ENCODE results near the gene ZP3.
"Not testable (repeated sequence)": the region's sequence is repeated elsewhere in the genome, so short reads cannot be mapped to it uniquely, and the experiment has no call there.

ZP3 gene

DNA sequence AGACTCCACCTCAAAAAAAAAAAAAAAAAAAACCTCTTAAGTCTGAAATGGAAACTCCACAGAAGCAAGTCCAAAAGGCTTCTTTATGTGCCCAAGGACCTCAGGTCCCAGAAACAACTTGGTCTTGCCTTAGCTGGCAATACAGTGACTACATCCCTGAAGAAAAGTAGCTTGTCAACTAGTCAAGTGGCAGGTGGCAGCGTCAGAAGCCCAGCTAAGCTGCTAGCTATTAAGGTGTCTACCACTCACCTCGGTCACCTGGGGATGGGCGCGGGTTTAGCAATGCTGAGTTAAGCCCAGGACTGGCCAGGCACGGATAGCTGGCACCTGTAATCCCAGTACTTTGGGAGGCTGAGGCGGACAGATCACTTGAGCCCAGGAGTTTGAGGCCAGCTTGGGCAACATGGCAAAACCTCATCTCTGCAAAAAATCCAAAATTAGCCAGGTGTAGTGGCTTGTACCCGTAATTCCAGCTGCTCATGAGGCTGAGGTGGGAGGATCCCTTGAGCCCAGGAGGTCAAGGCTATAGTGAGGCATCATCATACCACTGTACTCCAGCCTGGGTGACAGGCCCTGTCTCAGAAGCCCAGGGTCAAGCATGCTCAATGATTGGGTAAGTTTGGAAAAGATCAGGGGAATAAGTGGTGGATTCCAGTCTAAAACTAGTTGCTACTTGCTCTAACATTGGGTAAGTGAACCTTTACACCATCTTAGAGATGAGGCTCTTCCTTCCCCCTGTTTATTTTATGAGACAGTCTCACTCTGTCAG is 14.6 kb downstream of the ZP3 start:
- not testable (repeated sequence) for H3K4me3 ChIP-seq (ENCODE audit: low read depth, low read length)

- H3K4me3 ChIP-seq (ENCODE audit: low read depth, low read length) = not testable (repeated sequence)
Measured at GRCh38 chr7:76440404-76440803, 15.7 kb downstream of the ZP3 start.

DNA sequence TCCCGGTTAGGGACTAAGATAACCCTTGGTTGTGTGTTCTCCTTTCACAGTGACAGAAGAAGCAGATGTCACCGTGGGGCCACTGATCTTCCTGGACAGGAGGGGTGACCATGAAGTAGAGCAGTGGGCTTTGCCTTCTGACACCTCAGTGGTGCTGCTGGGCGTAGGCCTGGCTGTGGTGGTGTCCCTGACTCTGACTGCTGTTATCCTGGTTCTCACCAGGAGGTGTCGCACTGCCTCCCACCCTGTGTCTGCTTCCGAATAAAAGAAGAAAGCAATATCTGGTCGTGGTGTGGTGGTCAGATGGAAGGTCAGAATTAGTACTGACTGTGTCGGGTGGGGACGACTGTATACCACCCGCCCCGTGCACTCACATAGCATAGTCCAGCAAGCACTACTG is 17.0 kb downstream of the ZP3 start:
- H3K4me3 ChIP-seq (ENCODE audit: low read depth, low read length) = not testable (repeated sequence)

- not testable (repeated sequence) for H3K4me3 ChIP-seq (ENCODE audit: low read depth, low read length)
Measured at GRCh38 chr7:76442664-76443446, 18.1 kb downstream of the ZP3 start.

- not testable (repeated sequence) for H3K4me3 ChIP-seq (ENCODE audit: low read depth, low read length)
Measured at GRCh38 chr7:76443846-76444245, 19.1 kb downstream of the ZP3 start.

DNA sequence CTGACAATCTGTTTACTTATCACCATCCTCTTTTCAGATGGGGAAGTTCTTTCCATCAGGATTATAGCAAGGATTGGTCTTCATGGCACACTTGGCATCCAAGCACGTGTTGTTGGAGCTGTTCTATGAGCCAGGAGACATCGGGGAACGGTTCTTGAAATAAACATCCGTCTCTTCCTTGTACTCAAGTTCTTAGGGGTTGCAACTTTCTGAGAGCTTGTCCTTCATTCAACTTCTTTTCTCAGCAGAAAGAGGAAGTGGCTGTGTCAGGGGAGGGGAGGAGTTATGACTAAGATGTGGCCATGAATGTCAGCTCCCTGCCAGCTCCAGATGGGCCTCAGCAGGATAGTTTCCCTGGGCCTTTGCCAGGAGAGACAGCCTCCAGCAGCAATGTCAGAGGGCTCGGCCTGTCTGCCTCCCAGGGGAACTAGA is 20.8 kb downstream of the ZP3 start:
- H3K4me3 ChIP-seq (ENCODE audit: low read depth, low read length) = not testable (repeated sequence)

DNA sequence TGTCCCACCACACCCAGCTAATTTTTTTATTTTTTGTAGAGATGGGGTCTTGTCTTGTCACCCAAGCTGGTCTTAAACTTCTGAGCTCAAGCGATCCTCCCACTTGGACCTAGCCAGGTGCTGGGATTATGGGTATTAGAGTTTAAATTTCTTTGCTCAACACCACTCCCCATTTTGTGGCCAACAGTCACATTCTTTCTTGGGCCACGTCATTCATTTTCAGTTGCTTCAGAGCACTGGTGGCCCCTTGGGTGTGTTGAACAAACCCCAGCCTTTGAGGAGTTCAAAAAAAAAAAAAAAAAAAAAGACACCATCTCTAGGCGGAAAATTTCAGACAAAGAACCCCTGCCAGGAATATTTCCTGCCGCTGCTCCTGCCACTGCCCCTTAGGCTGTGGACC is 32.3 kb downstream of the ZP3 start:
- not testable (repeated sequence) for H3K4me3 ChIP-seq (ENCODE audit: low read depth, low read length)

- H3K4me3 ChIP-seq (ENCODE audit: low read depth, low read length) = not testable (repeated sequence)
Measured at GRCh38 chr7:76458504-76458903, 33.8 kb downstream of the ZP3 start.

DNA sequence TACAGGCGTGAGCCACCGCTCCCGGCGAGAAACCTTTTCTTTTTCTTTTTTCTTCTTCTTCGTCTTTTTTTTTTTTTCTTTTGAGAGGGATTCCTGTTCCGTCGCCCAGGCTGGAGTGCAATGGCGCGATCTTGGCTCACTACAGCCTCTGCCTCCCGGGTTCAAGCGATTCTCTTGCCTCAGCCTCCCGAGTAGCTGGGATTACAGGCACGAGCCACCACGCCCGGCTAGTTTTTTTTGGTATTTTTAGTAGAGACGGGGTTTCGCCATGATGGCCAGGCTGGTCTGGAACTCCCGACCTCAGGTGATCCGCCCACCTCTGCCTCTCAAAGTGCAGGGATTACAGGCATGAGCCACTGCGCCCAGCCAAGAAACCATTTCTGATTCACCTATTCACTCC is 36.0 kb downstream of the ZP3 start:
- not testable (repeated sequence) for H3K4me3 ChIP-seq (ENCODE audit: low read depth, low read length)

DNA sequence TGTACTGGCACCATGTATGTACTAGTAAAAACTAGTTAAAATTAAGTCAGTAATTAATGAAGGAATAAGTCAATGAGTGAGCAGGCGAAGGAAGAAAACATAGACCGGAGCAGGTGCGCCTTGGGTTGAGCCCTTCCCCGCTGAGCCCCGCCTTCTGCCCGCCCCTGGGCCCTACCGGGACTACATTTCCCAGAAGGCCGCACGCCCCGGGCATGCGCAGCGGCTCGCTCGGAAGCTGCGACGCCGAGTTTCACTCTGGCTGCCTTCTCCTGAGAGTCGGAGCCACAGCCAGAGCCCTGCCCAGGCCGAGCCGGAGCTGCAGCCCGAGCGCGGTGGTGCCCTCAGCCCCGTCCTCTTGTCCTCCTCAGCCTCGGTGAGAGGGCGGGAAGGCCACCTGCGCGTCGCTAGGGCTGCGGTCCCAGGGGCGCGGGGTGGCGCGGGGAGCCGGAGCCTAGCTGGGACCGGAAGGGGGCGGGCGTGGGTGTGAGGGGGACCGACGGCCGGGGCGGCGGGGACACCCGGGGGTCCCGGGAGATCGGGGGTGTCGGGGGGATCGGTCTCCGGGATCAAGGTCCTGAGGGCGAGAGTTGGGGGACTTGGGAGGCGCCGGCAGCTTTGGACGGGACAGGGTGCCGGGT is 36.8 kb downstream of the ZP3 start, which contains the start of gene DTX2:
Gene DTX2 (plus strand): TSS at position 246 of the 638 bp plus-strand sequence. CDS start 18,801 bp downstream, outside the sequence.
- peak within 1 kb of the TSS; percentile 13 for H3K4me3 ChIP-seq (ENCODE audit: low read depth, low read length)

GRCh38 chr7:76462271-76462882 is 37.6 kb downstream of the ZP3 start:
- not testable (repeated sequence) for H3K4me3 ChIP-seq (ENCODE audit: low read depth, low read length)

DNA sequence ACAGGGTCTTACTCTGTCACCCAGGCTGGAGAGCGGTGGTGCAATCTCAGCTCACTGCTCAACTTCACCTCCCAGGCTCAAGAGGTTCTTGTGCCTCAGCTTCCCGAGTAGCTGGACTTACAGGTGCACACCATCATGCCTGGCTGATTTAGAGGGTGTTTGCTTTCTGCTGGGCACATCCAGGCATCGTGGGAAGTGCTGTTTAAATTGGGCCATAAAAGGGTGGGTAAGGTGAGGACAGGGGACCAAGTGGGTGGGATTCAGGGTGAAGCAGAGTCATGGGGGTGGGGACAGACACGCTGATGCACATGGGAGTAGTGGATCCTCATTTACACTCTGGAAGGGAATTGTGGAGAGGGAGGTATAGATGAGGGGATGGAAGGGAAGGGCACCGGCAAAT is 40.2 kb downstream of the ZP3 start:
- H3K4me3 ChIP-seq (ENCODE audit: low read depth, low read length) = not testable (repeated sequence)

DNA sequence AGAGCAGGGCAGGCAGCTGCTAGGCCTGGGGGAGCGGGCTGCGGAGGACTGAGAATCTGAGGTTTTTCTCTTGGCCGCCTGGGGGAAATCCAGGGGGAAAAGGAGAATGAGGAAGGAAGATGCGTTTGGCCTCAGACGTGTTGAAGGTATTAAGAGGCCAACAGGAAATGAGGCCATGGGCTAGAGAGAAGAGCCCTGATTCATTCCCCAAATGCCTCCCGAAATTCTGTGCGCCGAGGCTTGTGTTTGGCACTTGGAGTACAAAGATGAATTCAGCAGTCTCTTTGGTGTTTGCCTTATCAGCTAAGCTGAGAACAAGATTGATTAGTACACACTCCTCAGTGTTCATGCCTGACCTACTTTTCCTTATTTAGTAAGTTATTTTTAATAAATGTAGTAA is 41.2 kb downstream of the ZP3 start:
- H3K4me3 ChIP-seq (ENCODE audit: low read depth, low read length) = not testable (repeated sequence)

DNA sequence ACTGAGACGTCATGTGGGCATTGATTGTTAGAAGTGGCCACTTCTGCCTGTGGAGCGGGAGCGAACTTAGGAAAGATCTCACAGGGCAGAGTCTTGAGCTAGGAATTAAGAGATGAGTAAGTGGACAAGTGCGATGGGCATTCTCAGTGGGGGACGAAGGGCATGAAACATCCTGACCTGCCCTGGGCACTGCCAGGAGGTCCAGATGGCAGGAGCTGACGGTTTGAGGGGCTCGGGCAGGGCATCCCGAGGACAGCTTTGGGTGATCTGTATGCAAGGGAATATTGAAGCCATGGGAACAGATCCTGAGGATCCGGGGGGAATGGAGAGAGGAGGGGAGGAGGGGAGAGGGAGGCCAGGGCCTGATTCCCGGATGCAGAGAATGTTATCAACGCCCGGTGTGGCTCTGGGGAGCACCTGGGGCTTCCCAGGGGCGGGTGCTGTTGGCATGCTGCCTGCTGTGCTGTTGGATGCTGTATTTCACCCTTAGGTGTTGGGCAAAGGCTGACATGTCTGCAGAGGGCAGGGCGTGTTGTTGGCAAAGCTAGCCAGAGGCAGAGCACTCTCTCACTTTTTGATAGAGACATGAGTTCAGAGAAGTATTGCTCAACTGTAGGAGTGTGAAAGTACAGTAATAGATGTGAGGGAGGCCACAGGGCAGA is 43.1 kb downstream of the ZP3 start:
- not testable (repeated sequence) for H3K4me3 ChIP-seq (ENCODE audit: low read depth, low read length)

DNA sequence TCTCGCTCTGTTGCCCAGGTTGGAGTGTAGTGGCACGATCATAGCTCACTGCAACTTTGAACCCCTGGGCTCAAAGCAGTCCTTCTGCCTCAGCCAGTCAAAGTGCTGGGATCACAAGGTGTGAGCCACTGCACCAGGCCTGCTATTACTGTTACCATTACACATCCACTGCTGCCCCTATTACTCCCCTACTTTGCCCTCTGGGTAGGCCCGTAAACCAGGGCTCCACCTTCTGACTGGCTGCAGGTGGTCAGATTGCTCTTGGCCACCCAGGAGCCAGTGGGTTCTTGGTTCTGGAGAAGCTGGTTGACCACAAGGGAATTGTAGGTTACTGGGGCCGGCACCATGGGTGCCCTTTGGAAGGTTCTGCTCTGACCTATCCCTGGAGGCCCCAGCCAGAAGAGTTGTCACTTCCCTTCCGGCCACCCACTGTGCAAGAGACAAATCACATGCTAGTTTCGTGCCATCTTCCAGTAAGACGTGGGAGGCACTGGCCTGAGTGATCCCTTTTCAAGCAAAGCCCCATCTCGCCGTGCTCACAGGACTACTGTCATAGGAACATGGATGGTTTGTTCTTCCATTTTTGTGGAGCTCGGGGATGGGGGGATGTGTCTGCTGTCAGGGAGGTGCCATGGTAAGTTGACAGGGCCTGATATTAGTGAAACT is 46.9 kb downstream of the ZP3 start:
- not testable (repeated sequence) for H3K4me3 ChIP-seq (ENCODE audit: low read depth, low read length)

DNA sequence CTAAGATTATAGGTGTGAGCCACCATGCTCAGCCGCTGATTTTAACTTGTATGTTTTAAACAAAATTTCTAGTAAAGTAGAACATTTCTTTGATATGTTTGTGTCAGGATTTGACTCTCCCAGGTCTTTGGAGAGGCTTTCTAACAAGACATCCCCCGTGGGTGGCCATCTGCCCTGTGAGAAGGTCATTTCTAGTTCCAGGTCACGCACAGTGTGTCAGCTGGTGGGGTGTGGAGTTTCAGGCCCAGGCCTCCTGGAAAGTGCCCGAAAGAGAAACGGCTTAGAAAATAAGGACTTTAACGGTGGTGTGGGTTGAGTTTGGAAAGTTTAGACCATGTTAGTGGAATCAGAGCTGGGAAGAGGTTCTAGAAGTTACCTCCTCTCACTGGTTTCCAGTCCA is 48.3 kb downstream of the ZP3 start:
- not testable (repeated sequence) for H3K4me3 ChIP-seq (ENCODE audit: low read depth, low read length)

DNA sequence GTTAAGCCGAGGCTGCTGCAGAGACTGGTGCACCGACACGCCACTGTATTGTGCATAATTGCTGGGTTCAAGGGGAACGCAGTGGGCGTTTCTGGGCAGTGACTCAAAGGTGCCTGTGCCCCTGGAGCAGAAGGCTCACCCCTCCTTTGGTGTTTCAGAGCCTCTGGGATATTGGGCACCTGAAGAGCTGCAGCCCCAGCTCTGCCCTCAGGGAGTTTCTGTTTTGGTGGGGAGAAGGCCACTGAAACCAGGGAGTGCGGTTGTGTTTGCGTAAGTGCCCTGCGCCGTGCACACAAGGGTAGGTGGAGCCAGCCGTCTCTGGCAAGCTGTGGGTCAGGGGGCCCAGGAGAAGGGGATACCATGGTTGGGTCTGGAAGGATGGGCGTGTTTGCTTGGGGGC is 51.5 kb downstream of the ZP3 start:
- not testable (repeated sequence) for H3K4me3 ChIP-seq (ENCODE audit: low read depth, low read length)

- H3K4me3 ChIP-seq (ENCODE audit: low read depth, low read length) = not testable (repeated sequence)
Measured at GRCh38 chr7:76476742-76477474, 52.2 kb downstream of the ZP3 start.

- H3K4me3 ChIP-seq (ENCODE audit: low read depth, low read length) = not testable (repeated sequence)
Measured at GRCh38 chr7:76479628-76480027, 54.9 kb downstream of the ZP3 start.
